Body of pancreas (tissue), 4 donors: ENCODE measurements around the gene DDX1. TPM values are rescaled to one million over a fixed set of nuclear protein-coding genes. Genes with fewer than 3 reads are reported as not detected.
A peak's percentile ranks its signal among the peaks of the same experiment; 100 is the strongest.

Source experiments
- ATAC-seq: fragments of 150-250 bp; one replicate; pipeline ENCODE4 v1.9.1; 2016
- DNase-seq, 4 donors: peaks; one replicate each; pipeline ENCODE4 v3.0.0-alpha.2; 2019
- H3K27ac ChIP-seq, 4 donors: fragments of 200-600 bp; sonication (generic); 1 replicate in 3 of 4; 2 replicates in 1 of 4; pipeline versions ENCODE4 v1.5.1 to v1.6.1; 2016 to 2019; ENCODE audit warnings: mild to moderate bottlenecking in 1 of 4, mixed read lengths in 1 of 4, moderate library complexity in 1 of 4
- H3K27me3 ChIP-seq, 2 donors: fragments of 200-600 bp; sonication (generic); one replicate each; pipeline ENCODE4 v1.6.0; 2016; ENCODE audit warnings: mild to moderate bottlenecking in 1 of 2
- H3K36me3 ChIP-seq, 2 donors: fragments of 200-600 bp; sonication (generic); replicated peaks in 1 of 2; 2 replicates each; pipeline ENCODE4 v1.5.1; 2016; ENCODE audit warnings: low read depth in 2 of 2; ENCODE audit not compliant: insufficient read depth in 1 of 2
- H3K4me1 ChIP-seq: fragments of 200-600 bp; sonication (generic); one replicate; pipeline ENCODE4 v1.6.0; 2016
- H3K4me3 ChIP-seq, 2 donors: fragments of 200-600 bp; sonication (generic); 1 replicate in 1 of 2; 2 replicates in 1 of 2; pipeline ENCODE4 v1.5.1; 2016 to 2019
- H3K9me3 ChIP-seq, 3 donors: fragments of 200-600 bp; sonication (generic); 1 replicate in 2 of 3; 2 replicates in 1 of 3; pipeline ENCODE4 v1.5.1; 2016
- CTCF ChIP-seq, 7 experiments: fragments of 450-650 bp in 4 of 7; fragments of 200-600 bp in 3 of 7; sonication (generic) in 3 of 7; IDR thresholded peaks; one replicate each; pipeline ENCODE4 v1.5.1; 2016 to 2019; ENCODE audit warnings: antibody characterized with exemption in 7 of 7
- POLR2A ChIP-seq, 3 donors: fragments of 450-650 bp; IDR thresholded peaks; one replicate each; pipeline ENCODE4 v1.6.1; 2016; ENCODE audit warnings: antibody characterized with exemption in 3 of 3, mild to moderate bottlenecking in 2 of 3
- WGBS, 2 donors: methylation state at CpG; one replicate each; pipeline ENCODE4 v1.1.5; 2017; 5-methylcytosine and 5-hydroxymethylcytosine counted together
- intact Hi-C: fragments of 100-400 bp; cut with DNase I; formaldehyde crosslinking; loops from one replicate; pipeline ENCODE4 v1.15.1; 2023
- total RNA-seq, 2 donors: library from RNA; depleted of rRNA; stranded (reverse); fragments of >200 nt; gene quantifications; one replicate each; pipeline ENCODE4 v1.1.0, GENCODE V29; 2016

DDX1 gene
- total RNA-seq, 2 donors from 2014 or later = 35.3 to 61.3 TPM

GRCh38 chr2:15577071-15577735, 14.5 kb upstream of the DDX1 start:
- intact Hi-C loops = no loop called here
- Histone ChIP-seq H3K27me3 (no peaks in the 10 kb centered on the region), H3K27ac (no peak overlapping the region), H3K4me1 (no peaks in the 10 kb centered on the region), H3K36me3 (no peaks in the 10 kb centered on the region), H3K4me3 (no peak overlapping the region), H3K9me3 (no peaks in the 10 kb centered on the region)
- ATAC-seq = peak; percentile 77
- TF ChIP-seq POLR2A (IDR thresholded peaks at IDR 0.05) = no peak
- TF ChIP-seq CTCF (IDR thresholded peaks at IDR 0.05) = peak; percentile 37 to 75 (median 70)
- DNase-seq = peak; percentile 86 to 91 (median 88)
- 17 to 20% methylated on average over 7 of the region's 7 CpGs for WGBS, 2 donors

- 31 to 39% methylated on average over 1 of the region's 1 CpG for WGBS, 2 donors
- TF ChIP-seq POLR2A (IDR thresholded peaks at IDR 0.05) (no peak), CTCF (IDR thresholded peaks at IDR 0.05) (no peak)
- no peak for ATAC-seq
- H3K27ac ChIP-seq = no peak overlapping the region
- no peaks in the 10 kb centered on the region for H3K27me3 ChIP-seq
- no peaks in the 10 kb centered on the region for H3K36me3 ChIP-seq
- intact Hi-C loops = no loop called here
- H3K4me3 ChIP-seq = no peak overlapping the region
- H3K9me3 ChIP-seq = no peaks in the 10 kb centered on the region
- no peaks in the 10 kb centered on the region for H3K4me1 ChIP-seq
- no peak for DNase-seq
Observed at GRCh38 chr2:15579641-15580040, 12.0 kb upstream of the DDX1 start.

GRCh38 chr2:15580451-15580850, 11.2 kb upstream of the DDX1 start:
- TF ChIP-seq POLR2A (IDR thresholded peaks at IDR 0.05) (no peak), CTCF (IDR thresholded peaks at IDR 0.05) (no peak)
- no peaks in the 10 kb centered on the region for H3K4me1 ChIP-seq
- ATAC-seq (no peak), DNase-seq (no peak)
- H3K27ac ChIP-seq = no peak overlapping the region
- H3K36me3 ChIP-seq = no peaks in the 10 kb centered on the region
- no peak overlapping the region for H3K4me3 ChIP-seq
- no peaks in the 10 kb centered on the region for H3K9me3 ChIP-seq
- no peaks in the 10 kb centered on the region for H3K27me3 ChIP-seq
- intact Hi-C loops = no loop called here
- 44 to 63% methylated on average over 2 of the region's 2 CpGs for WGBS, 2 donors

- H3K9me3 ChIP-seq = no peaks in the 10 kb centered on the region
- WGBS, 2 donors = 81 to 83% methylated on average over 15 of the region's 15 CpGs
- ATAC-seq = no peak
- H3K4me3 ChIP-seq = no peak overlapping the region
- intact Hi-C loops = no loop called here
- H3K4me1 ChIP-seq = no peaks in the 10 kb centered on the region
- H3K27ac ChIP-seq = no peak overlapping the region
- H3K36me3 ChIP-seq = no peaks in the 10 kb centered on the region
- no peak for DNase-seq
- H3K27me3 ChIP-seq = no peaks in the 10 kb centered on the region
- TF ChIP-seq CTCF (IDR thresholded peaks at IDR 0.05) (no peak), POLR2A (IDR thresholded peaks at IDR 0.05) (no peak)
Observed at GRCh38 chr2:15582710-15583357, 8.8 kb upstream of the DDX1 start.

- no peak overlapping the region for H3K4me3 ChIP-seq
- WGBS, 2 donors = 64 to 67% methylated on average over 1 of the region's 1 CpG
- no peak overlapping the region for H3K27ac ChIP-seq
- no peak for TF ChIP-seq POLR2A (IDR thresholded peaks at IDR 0.05)
- no peak for TF ChIP-seq CTCF (IDR thresholded peaks at IDR 0.05)
- intact Hi-C loops = no loop called here
- no peaks in the 10 kb centered on the region for H3K4me1 ChIP-seq
- H3K9me3 ChIP-seq = no peaks in the 10 kb centered on the region
- H3K36me3 ChIP-seq = no peaks in the 10 kb centered on the region
- ATAC-seq (no peak), DNase-seq (no peak)
- no peaks in the 10 kb centered on the region for H3K27me3 ChIP-seq
Observed at GRCh38 chr2:15583826-15584225, 7.8 kb upstream of the DDX1 start.
